ENCODE results near the gene MRPL4. TPM values are rescaled to one million over a fixed set of nuclear protein-coding genes. Genes with fewer than 3 reads are reported as not detected.

MRPL4 gene
- total and polyA plus RNA-seq, 10 of the 15 experiments (the other 5 are each of a cell fraction or from before 2014, with no cell fraction given) = 0.79 to 221 (median 112) TPM

- TF ChIP-seq PBX3 (IDR thresholded peaks at IDR 0.05; ENCODE audit: insufficient replicate concordance, low read depth, low read length) = peak; percentile 67
- no peak for TF ChIP-seq SIX5 (IDR thresholded peaks at IDR 0.05; ENCODE audit: low read depth, low read length, severe bottlenecking)
- TF ChIP-seq NBN (IDR thresholded peaks at IDR 0.05) = 0 out of 2 replicates have a peak, but pooled peaks have one; percentile 15
- TF ChIP-seq NR2F1 (conservative IDR thresholded peaks at IDR 0.05) = peak; percentile 98
- 0 out of 2 replicates have a peak, but pooled peaks have one; percentile 39 for TF ChIP-seq TAF1 (IDR thresholded peaks at IDR 0.05; ENCODE audit: borderline replicate concordance, low read depth, low read length)
- peak; percentile 15; the same call in 1 of the 2 replicates for TF ChIP-seq POLR2A (IDR thresholded peaks at IDR 0.05; ENCODE audit: low read depth, low read length)
- TF ChIP-seq JUND (IDR thresholded peaks at IDR 0.05; ENCODE audit: low read depth, low read length) = no peak
- TF ChIP-seq CEBPZ (IDR thresholded peaks at IDR 0.05; ENCODE audit: low read depth, low read length) = no peak
- peak in 1 of 2 experiments; percentile 57; a peak in 2 of 4 replicates for TF ChIP-seq ETV6 (conservative IDR thresholded peaks at IDR 0.05 in 1 of 2, IDR thresholded peaks at IDR 0.05 in 1 of 2; ENCODE audit: borderline replicate concordance in 1 of 2, low read depth in 1 of 2)
- no peak for TF ChIP-seq ZBTB40 (IDR thresholded peaks at IDR 0.05; ENCODE audit: borderline replicate concordance)
- no peak for TF ChIP-seq SRF (IDR thresholded peaks at IDR 0.05; ENCODE audit: low read depth in 2 of 2, low read length in 2 of 2)
- TF ChIP-seq ZNF592 (IDR thresholded peaks at IDR 0.05) = no peak
- no peak; the same call in 1 of the 2 replicates for TF ChIP-seq IRF4 (IDR thresholded peaks at IDR 0.05; ENCODE audit: low read depth, low read length)
- TF ChIP-seq CTCF (IDR thresholded peaks at IDR 0.05 in 2 of 3, conservative IDR thresholded peaks at IDR 0.05 in 1 of 3; ENCODE audit: control insufficient read depth in 2 of 3, extremely low read depth in 1 of 3, insufficient read depth in 1 of 3, low read depth in 3 of 3, low read length in 3 of 3) = no peak
Observed at GRCh38 chr19:10271543-10272086, 19.6 kb downstream of the MRPL4 start (continued).

Measured in GM12878 (cell line).